ENCODE measurements around the gene PER1. TPM values are rescaled to one million over a fixed set of nuclear protein-coding genes. Genes with fewer than 3 reads are reported as not detected.

Gene PER1
- total RNA-seq, 1 experiment from 2014 or later = 36.5 TPM

DNA sequence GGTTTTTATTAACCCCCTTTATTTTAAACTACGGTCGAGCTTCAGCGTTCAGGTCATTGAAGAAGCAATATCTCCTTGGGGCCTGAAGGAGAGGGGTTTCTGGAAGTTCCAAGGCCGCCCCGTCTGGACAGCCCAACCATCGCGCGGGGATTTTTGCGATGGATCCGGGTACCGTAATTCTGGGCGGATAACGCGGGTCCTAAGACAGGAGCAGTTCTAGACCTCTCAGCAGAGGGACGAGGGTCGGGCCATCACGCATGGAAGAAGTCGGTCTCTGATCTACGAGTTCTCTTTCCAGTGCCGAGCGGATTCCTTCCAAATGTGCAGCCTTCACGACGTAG is 34.2 kb upstream of the PER1 start:
- H3K4me2 ChIP-seq (ENCODE audit: insufficient read depth, insufficient read length, low read length) = peak overlapping the region; percentile 99
- no peak overlapping the region for H3K14ac ChIP-seq (ENCODE audit: insufficient read depth, low read length)
- H2AFZ ChIP-seq (ENCODE audit: low read length) = no peak overlapping the region
- WGBS (ENCODE audit: extremely low coverage, insufficient read length, low lambda C conversion rate) = no CpG with 5 or more reads among the region's 23 CpGs
- H2AK5ac ChIP-seq (ENCODE audit: insufficient read length, low read length) = no peak overlapping the region
- no peak overlapping the region for H2BK20ac ChIP-seq (ENCODE audit: low read depth, low read length, poor library complexity, severe bottlenecking)
- no peak overlapping the region for H4K91ac ChIP-seq (ENCODE audit: insufficient read length, low read depth, low read length)
- no peak overlapping the region for H3K56ac ChIP-seq (ENCODE audit: insufficient read length, low read depth, low read length)
- H3K4ac ChIP-seq (ENCODE audit: low read depth, low read length) = no peak overlapping the region
- Mint-ChIP-seq H3K27me3 (ENCODE audit: low read depth) (peaks cover 9% of the 10 kb centered on the region), H3K9me3 (no peaks in the 10 kb centered on the region), H3K4me1 (peaks cover 12 to 15% of the 10 kb centered on the region in 2 experiments), H3K27ac (no peak overlapping the region), H3K4me3 (no peak overlapping the region), H3K36me3 (ENCODE audit: insufficient read depth in 1 of 3, low read depth in 3 of 3) (no peaks in the 10 kb centered on the region; a peak in 1 of 7 replicates)
- no peak overlapping the region for H3K23ac ChIP-seq (ENCODE audit: insufficient read length, low read depth, low read length)
- no peak overlapping the region for H2BK5ac ChIP-seq (ENCODE audit: insufficient read length, low read length)
- H3K79me1 ChIP-seq (ENCODE audit: insufficient read depth, low read depth, low read length, poor library complexity, severe bottlenecking) = no peaks in the 10 kb centered on the region
- H3K23me2 ChIP-seq (ENCODE audit: insufficient read length, low read depth, low read length, poor library complexity, severe bottlenecking) = peaks cover 19% of the 10 kb centered on the region
- DNase-seq = no peak
- H3K18ac ChIP-seq (ENCODE audit: insufficient read length, low read depth, low read length) = no peak overlapping the region
- no peak overlapping the region for H3K27ac ChIP-seq (ENCODE audit: insufficient read length, low read depth, low read length)
- H2BK12ac ChIP-seq (ENCODE audit: insufficient read length, low read depth, low read length) = no peak overlapping the region
- H4K20me1 ChIP-seq (ENCODE audit: control insufficient read depth, insufficient read depth, insufficient read length) = peaks cover 3% of the 10 kb centered on the region
- no peaks in the 10 kb centered on the region for H3K9me3 ChIP-seq (ENCODE audit: control insufficient read depth, low read depth, low read length)
- no peak overlapping the region for H2BK120ac ChIP-seq (ENCODE audit: low read depth, low read length, poor library complexity, severe bottlenecking)
- no peak overlapping the region for H3T11ph ChIP-seq (ENCODE audit: low read length)
- H3K27me3 ChIP-seq (ENCODE audit: insufficient read depth, low read length) = peaks cover 2% of the 10 kb centered on the region; the same call in 1 of the 2 replicates
- peak overlapping the region; percentile 40 for H3K9ac ChIP-seq (ENCODE audit: extremely low read depth, insufficient read length, low read length)
- TF ChIP-seq, protein P1, sequence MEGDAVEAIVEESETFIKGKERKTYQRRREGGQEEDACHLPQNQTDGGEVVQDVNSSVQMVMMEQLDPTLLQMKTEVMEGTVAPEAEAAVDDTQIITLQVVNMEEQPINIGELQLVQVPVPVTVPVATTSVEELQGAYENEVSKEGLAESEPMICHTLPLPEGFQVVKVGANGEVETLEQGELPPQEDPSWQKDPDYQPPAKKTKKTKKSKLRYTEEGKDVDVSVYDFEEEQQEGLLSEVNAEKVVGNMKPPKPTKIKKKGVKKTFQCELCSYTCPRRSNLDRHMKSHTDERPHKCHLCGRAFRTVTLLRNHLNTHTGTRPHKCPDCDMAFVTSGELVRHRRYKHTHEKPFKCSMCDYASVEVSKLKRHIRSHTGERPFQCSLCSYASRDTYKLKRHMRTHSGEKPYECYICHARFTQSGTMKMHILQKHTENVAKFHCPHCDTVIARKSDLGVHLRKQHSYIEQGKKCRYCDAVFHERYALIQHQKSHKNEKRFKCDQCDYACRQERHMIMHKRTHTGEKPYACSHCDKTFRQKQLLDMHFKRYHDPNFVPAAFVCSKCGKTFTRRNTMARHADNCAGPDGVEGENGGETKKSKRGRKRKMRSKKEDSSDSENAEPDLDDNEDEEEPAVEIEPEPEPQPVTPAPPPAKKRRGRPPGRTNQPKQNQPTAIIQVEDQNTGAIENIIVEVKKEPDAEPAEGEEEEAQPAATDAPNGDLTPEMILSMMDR (conservative IDR thresholded peaks at IDR 0.05) = no peak
- H3K4me1 ChIP-seq (ENCODE audit: insufficient read depth, low read length) = peaks cover 9% of the 10 kb centered on the region; the same call in 1 of the 2 replicates
- H4K5ac ChIP-seq (ENCODE audit: insufficient read length, low read depth, low read length) = no peak overlapping the region
- H2BK15ac ChIP-seq (ENCODE audit: low read depth, low read length) = no peak overlapping the region
- H3K79me2 ChIP-seq (ENCODE audit: insufficient read depth, low read length) = no peaks in the 10 kb centered on the region
- no peak overlapping the region for H4K8ac ChIP-seq (replicated peaks; ENCODE audit: insufficient read length, low read depth, low read length)
